Thoracic aorta (tissue), 2 donors: ENCODE results near the gene TIMP1. TPM values are rescaled to one million over a fixed set of nuclear protein-coding genes. Genes with fewer than 3 reads are reported as not detected.

Source experiments
- ATAC-seq: fragments of 150-250 bp; one replicate; pipeline ENCODE4 v1.8.0; 2017; ENCODE audit warnings: low read depth; ENCODE audit not compliant: insufficient number of reproducible peaks, low FRiP score
- DNase-seq: peaks from one replicate; pipeline ENCODE4 v3.0.0-alpha.2; 2020; ENCODE audit warnings: low spot score
- H3K27ac ChIP-seq, 2 donors: fragments of 200-600 bp; sonication (generic); 1 replicate in 1 of 2; 2 replicates in 1 of 2; pipeline ENCODE4 v1.5.1; 2016; ENCODE audit warnings: mild to moderate bottlenecking in 2 of 2, moderate library complexity in 2 of 2
- H3K27me3 ChIP-seq: fragments of 200-600 bp; sonication (generic); replicated peaks from 2 replicates; pipeline ENCODE4 v1.6.0; 2016; ENCODE audit warnings: mild to moderate bottlenecking; ENCODE audit not compliant: insufficient read depth
- H3K36me3 ChIP-seq: fragments of 200-600 bp; sonication (generic); one replicate; pipeline ENCODE4 v1.5.1; 2016
- H3K4me1 ChIP-seq, 2 donors: fragments of 200-600 bp; sonication (generic); 1 replicate in 1 of 2; 2 replicates in 1 of 2; pipeline versions ENCODE4 v1.5.1 to v1.6.0; 2016; ENCODE audit warnings: low read depth in 2 of 2, mild to moderate bottlenecking in 1 of 2; ENCODE audit not compliant: control insufficient read depth in 1 of 2
- H3K4me3 ChIP-seq: fragments of 200-600 bp; sonication (generic); 2 replicates; pipeline ENCODE4 v1.5.1; 2016; ENCODE audit warnings: mild to moderate bottlenecking
- H3K9me3 ChIP-seq: fragments of 200-600 bp; sonication (generic); 2 replicates; pipeline ENCODE4 v1.5.1; 2016
- CTCF ChIP-seq: fragments of 200-600 bp; sonication (generic); IDR thresholded peaks from one replicate; pipeline ENCODE4 v1.5.1; 2019; ENCODE audit warnings: antibody characterized with exemption
- total RNA-seq, 2 donors: library from RNA; depleted of rRNA; stranded (reverse); fragments of >200 nt; gene quantifications; one replicate each; pipeline versions ENCODE4 v1.1.0 to v1.2.3, GENCODE V29; 2016

Gene TIMP1
- total RNA-seq, 2 donors from 2014 or later = 635 to 1,379 TPM

- Histone ChIP-seq H3K4me3 (peak overlapping the region; percentile 62), H3K36me3 (no peaks in the 10 kb centered on the region), H3K27me3 (no peaks in the 10 kb centered on the region), H3K4me1 (no peaks in the 10 kb centered on the region), H3K9me3 (no peaks in the 10 kb centered on the region), H3K27ac (no peak overlapping the region)
- no peak for DNase-seq
- TF ChIP-seq CTCF = no peak
- ATAC-seq = no peak
Observed at GRCh38 chrX:47618923-47619485, 36.8 kb downstream of the TIMP1 start.

DNA sequence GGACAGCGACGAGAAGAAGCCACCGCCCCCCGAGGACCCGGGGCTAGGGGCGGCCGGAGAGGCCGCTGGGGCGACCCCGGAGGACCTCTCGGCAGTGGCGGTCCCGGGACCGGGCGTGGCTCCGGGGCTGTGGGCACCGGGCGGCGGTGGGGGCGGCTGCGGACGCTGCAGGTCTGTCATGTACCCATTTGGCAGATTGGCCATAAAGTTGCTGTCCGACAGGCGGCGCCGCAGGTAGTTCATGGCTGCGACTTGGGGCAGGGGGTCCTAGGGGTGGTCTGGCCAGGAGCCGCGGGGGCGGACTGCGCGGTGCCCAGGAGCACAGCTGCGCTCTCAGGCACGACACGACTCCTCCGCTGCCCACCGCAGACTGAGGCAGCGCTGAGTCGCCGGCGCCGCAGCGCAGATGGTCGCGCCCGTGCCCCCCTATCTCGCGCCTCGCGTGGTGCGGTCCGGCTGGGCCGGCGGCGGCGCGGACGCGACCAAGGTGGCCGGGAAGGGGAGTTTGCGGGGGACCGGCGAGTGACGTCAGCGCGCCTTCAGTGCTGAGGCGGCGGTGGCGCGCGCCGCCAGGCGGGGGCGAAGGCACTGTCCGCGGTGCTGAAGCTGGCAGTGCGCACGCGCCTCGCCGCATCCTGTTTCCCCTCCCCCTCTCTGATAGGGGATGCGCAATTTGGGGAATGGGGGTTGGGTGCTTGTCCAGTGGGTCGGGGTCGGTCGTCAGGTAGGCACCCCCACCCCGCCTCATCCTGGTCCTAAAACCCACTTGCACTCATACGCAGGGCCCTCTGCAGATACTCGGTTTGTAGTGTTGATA lies 37.5 kb downstream of the TIMP1 start, which contains the start of gene SYN1:
TSS of gene SYN1 (minus strand) at position 372 of the 817 bp plus-strand sequence. CDS start at position 243, 129 bp downstream.
- ATAC-seq (no peak), DNase-seq (no peak)
- Histone ChIP-seq H3K4me1 (no peaks in the 10 kb centered on the region), H3K27me3 (no peaks in the 10 kb centered on the region), H3K4me3 (peak within 1 kb of the TSS; percentile 62), H3K9me3 (no peaks in the 10 kb centered on the region), H3K27ac (no peak within 1 kb of the TSS), H3K36me3 (no peaks in the 10 kb centered on the region)
- no peak for TF ChIP-seq CTCF

- Histone ChIP-seq H3K9me3 (no peaks in the 10 kb centered on the region), H3K27me3 (no peaks in the 10 kb centered on the region), H3K4me1 (no peaks in the 10 kb centered on the region), H3K27ac (no peak overlapping the region), H3K4me3 (no peak overlapping the region), H3K36me3 (no peaks in the 10 kb centered on the region)
- TF ChIP-seq CTCF = no peak
- no peak for ATAC-seq
- DNase-seq = no peak
Observed at GRCh38 chrX:47620303-47620685, 38.1 kb downstream of the TIMP1 start.

- Histone ChIP-seq H3K4me3 (no peak overlapping the region), H3K36me3 (no peaks in the 10 kb centered on the region), H3K27ac (no peak overlapping the region), H3K9me3 (no peaks in the 10 kb centered on the region), H3K4me1 (no peaks in the 10 kb centered on the region), H3K27me3 (no peaks in the 10 kb centered on the region)
- no peak for TF ChIP-seq CTCF
- no peak for ATAC-seq
- DNase-seq = no peak
Observed at GRCh38 chrX:47621851-47622250, 39.6 kb downstream of the TIMP1 start.

- ATAC-seq = no peak
- H3K9me3 ChIP-seq = no peaks in the 10 kb centered on the region
- no peaks in the 10 kb centered on the region for H3K4me1 ChIP-seq
- TF ChIP-seq CTCF = no peak
- DNase-seq = no peak
- no peaks in the 10 kb centered on the region for H3K36me3 ChIP-seq
- H3K27me3 ChIP-seq = no peaks in the 10 kb centered on the region
- H3K4me3 ChIP-seq = peak overlapping the region; percentile 58
- H3K27ac ChIP-seq = no peak overlapping the region
Observed at GRCh38 chrX:47623540-47624027, 41.3 kb downstream of the TIMP1 start.
